WERI-Rb-1 (cell line): Measurements from ENCODE around the gene PLPP3.

ENCODE experiments used
- DNase-seq: peaks from one replicate; pipeline ENCODE4 v3.0.0-alpha.2; 2020
- H3K27ac ChIP-seq: fragments of 250-450 bp; sonication (Bioruptor Pico); 2 replicates; pipeline ENCODE4 v1.5.1; 2020; ENCODE audit warnings: mild to moderate bottlenecking, moderate library complexity
- H3K27me3 ChIP-seq: fragments of 250-450 bp; sonication (Bioruptor Pico); 2 replicates; pipeline ENCODE4 v1.5.1; 2021; ENCODE audit warnings: mild to moderate bottlenecking, low read depth, moderate library complexity; ENCODE audit not compliant: insufficient read depth, severe bottlenecking
- H3K36me3 ChIP-seq: fragments of 250-450 bp; sonication (Bioruptor Pico); 2 replicates; pipeline ENCODE4 v1.5.1; 2020; ENCODE audit warnings: mild to moderate bottlenecking, moderate library complexity
- H3K4me3 ChIP-seq: 2 replicates; pipeline ENCODE4 v1.5.1; 2011; ENCODE audit warnings: low read depth, mild to moderate bottlenecking, control low read depth, low read length
- H3K9me3 ChIP-seq: fragments of 250-450 bp; sonication (Bioruptor Pico); 2 replicates; pipeline ENCODE4 v1.5.1; 2021; ENCODE audit warnings: mild to moderate bottlenecking, moderate library complexity; ENCODE audit not compliant: severe bottlenecking
- CTCF ChIP-seq: IDR thresholded peaks from 2 replicates; pipeline ENCODE4 v1.5.1; 2011; ENCODE audit warnings: low read depth, mild to moderate bottlenecking, control low read depth, inconsistent platforms, low read length

The PLPP3 gene

GRCh38 chr1:56573311-56573710 lies 6.1 kb downstream of the PLPP3 start:
- DNase-seq, result no peak
- Histone ChIP-seq H3K36me3 (no peaks in the 10 kb centered on the region), H3K4me3 (no peak overlapping the region), H3K27me3 (no peaks in the 10 kb centered on the region), H3K9me3 (no peaks in the 10 kb centered on the region), H3K27ac (no peak overlapping the region)
- TF ChIP-seq CTCF, result no peak

GRCh38 chr1:56572334-56573050 lies 6.9 kb downstream of the PLPP3 start:
- Histone ChIP-seq H3K27ac (no peak overlapping the region), H3K9me3 (no peaks in the 10 kb centered on the region), H3K4me3 (no peak overlapping the region), H3K27me3 (no peaks in the 10 kb centered on the region), H3K36me3 (no peaks in the 10 kb centered on the region)
- DNase-seq, result no peak
- TF ChIP-seq CTCF, result no peak

- Histone ChIP-seq H3K27ac (no peak overlapping the region), H3K4me3 (no peak overlapping the region), H3K9me3 (no peaks in the 10 kb centered on the region), H3K27me3 (no peaks in the 10 kb centered on the region), H3K36me3 (no peaks in the 10 kb centered on the region)
- DNase-seq, result no peak
- no peak for TF ChIP-seq CTCF
Measured at GRCh38 chr1:56571448-56571847, 7.9 kb downstream of the PLPP3 start.

GRCh38 chr1:56570924-56571372 lies 8.4 kb downstream of the PLPP3 start:
- DNase-seq, result no peak
- no peaks in the 10 kb centered on the region for H3K36me3 ChIP-seq
- H3K4me3 ChIP-seq, result no peak overlapping the region
- H3K27ac ChIP-seq, result no peak overlapping the region
- no peaks in the 10 kb centered on the region for H3K9me3 ChIP-seq
- H3K27me3 ChIP-seq, result no peaks in the 10 kb centered on the region
- no peak for TF ChIP-seq CTCF

- DNase-seq, result no peak
- H3K4me3 ChIP-seq, result no peak overlapping the region
- H3K27ac ChIP-seq, result no peak overlapping the region
Measured at GRCh38 chr1:56569661-56570060, 9.7 kb downstream of the PLPP3 start.

More at GRCh38 chr1:56569661-56570060, 9.7 kb downstream of the PLPP3 start:
- no peaks in the 10 kb centered on the region for H3K27me3 ChIP-seq
- no peak for TF ChIP-seq CTCF
- H3K36me3 ChIP-seq, result no peaks in the 10 kb centered on the region
- no peaks in the 10 kb centered on the region for H3K9me3 ChIP-seq
